GM23338 (cell line): ENCODE data around the gene PLCH2. TPM values are rescaled to one million over a fixed set of nuclear protein-coding genes. Genes with fewer than 3 reads are reported as not detected.

Experiments used
- ATAC-seq: fragments of 200-7000 bp; cut with Tn5 transposase; 3 replicates; pipeline ENCODE4 v1.9.1; 2020
- DNase-seq: peaks from one replicate; pipeline ENCODE4 v3.0.0-alpha.2; 2015; ENCODE audit warnings: low spot score
- H2AFZ ChIP-seq: fragments of 200-600 bp; sonication (generic); 2 replicates; pipeline ENCODE4 v1.8.0; 2016; ENCODE audit warnings: antibody characterized with exemption, mild to moderate bottlenecking, moderate library complexity
- H3F3A ChIP-seq: fragments of 200-600 bp; sonication (generic); replicated peaks from 2 replicates; pipeline ENCODE4 v1.8.0; 2017; ENCODE audit warnings: antibody characterized with exemption, mixed run types, low read depth
- H3K27ac ChIP-seq: fragments of 200-600 bp; sonication (generic); 2 replicates; pipeline ENCODE4 v1.6.1; 2016; ENCODE audit warnings: low read depth
- H3K27me3 ChIP-seq: fragments of 200-600 bp; sonication (generic); 2 replicates; pipeline ENCODE4 v1.8.0; 2016; ENCODE audit warnings: mild to moderate bottlenecking, mixed run types, moderate library complexity; ENCODE audit not compliant: insufficient read depth
- H3K36me3 ChIP-seq: fragments of 200-600 bp; sonication (generic); 2 replicates; pipeline ENCODE4 v1.8.0; 2016; ENCODE audit warnings: mild to moderate bottlenecking; ENCODE audit not compliant: insufficient read depth
- H3K4me1 ChIP-seq: fragments of 200-600 bp; sonication (generic); 2 replicates; pipeline ENCODE4 v1.8.0; 2016; ENCODE audit warnings: mild to moderate bottlenecking, moderate library complexity; ENCODE audit not compliant: insufficient read depth
- H3K4me2 ChIP-seq: fragments of 200-600 bp; sonication (generic); 2 replicates; pipeline ENCODE4 v1.7.1; 2017; ENCODE audit warnings: mixed run types
- H3K4me3 ChIP-seq: fragments of 200-600 bp; sonication (generic); 2 replicates; pipeline ENCODE4 v1.6.1; 2016; ENCODE audit warnings: mixed run types
- H3K79me2 ChIP-seq: fragments of 200-600 bp; sonication (generic); replicated peaks from 2 replicates; pipeline ENCODE4 v1.8.0; 2017; ENCODE audit warnings: mild to moderate bottlenecking; ENCODE audit not compliant: insufficient read depth
- H3K9me2 ChIP-seq: fragments of 200-600 bp; sonication (generic); 2 replicates; pipeline ENCODE4 v1.8.0; 2017; ENCODE audit not compliant: insufficient read depth
- H4K20me1 ChIP-seq: fragments of 200-600 bp; sonication (generic); replicated peaks from 2 replicates; pipeline ENCODE4 v1.8.0; 2017; ENCODE audit warnings: mild to moderate bottlenecking; ENCODE audit not compliant: insufficient read depth
- H3K27ac Mint-ChIP-seq: 2 replicates; pipeline ENCODE4 v1.8.0; 2020; ENCODE audit warnings: inconsistent platforms, mild to moderate bottlenecking, moderate library complexity, mixed read lengths
- H3K27me3 Mint-ChIP-seq: 3 replicates; pipeline ENCODE4 v1.8.0; 2022; ENCODE audit warnings: low read depth, mild to moderate bottlenecking, moderate library complexity, mixed read lengths, inconsistent platforms; ENCODE audit not compliant: insufficient read depth, poor library complexity
- H3K36me3 Mint-ChIP-seq: 3 replicates; pipeline ENCODE4 v1.8.0; 2021; ENCODE audit warnings: low read depth, mild to moderate bottlenecking, inconsistent platforms, moderate library complexity, mixed read lengths
- H3K4me1 Mint-ChIP-seq: 3 replicates; pipeline ENCODE4 v1.8.0; 2020; ENCODE audit warnings: mild to moderate bottlenecking, inconsistent platforms, mixed read lengths
- H3K4me3 Mint-ChIP-seq: 3 replicates; pipeline ENCODE4 v1.8.0; 2021; ENCODE audit warnings: moderate library complexity, mild to moderate bottlenecking, inconsistent platforms, mixed read lengths
- H3K9me3 Mint-ChIP-seq: 3 replicates; pipeline ENCODE4 v1.8.0; 2020; ENCODE audit warnings: moderate library complexity, mild to moderate bottlenecking, inconsistent platforms, mixed read lengths
- CREB1 ChIP-seq: fragments of 250-450 bp; sonication (Bioruptor Pico); IDR thresholded peaks from 2 replicates; pipeline ENCODE4 v1.5.0; 2020; ENCODE audit warnings: low read depth, mild to moderate bottlenecking, moderate library complexity
- CTCF ChIP-seq, 2 experiments: fragments of 200-600 bp in 1 of 2; sonication (generic) in 1 of 2; conservative IDR thresholded peaks; 2 replicates each; pipeline versions ENCODE4 v1.5.1 to v1.6.1; 2016 to 2017; ENCODE audit warnings: antibody characterized with exemption in 2 of 2, low read depth in 2 of 2, mild to moderate bottlenecking in 2 of 2, moderate library complexity in 1 of 2
- ETS1 ChIP-seq: IDR thresholded peaks from 2 replicates; pipeline ENCODE4 v1.6.1; 2016; ENCODE audit warnings: antibody characterized with exemption
- EZH2 ChIP-seq: fragments of 200-600 bp; sonication (generic); IDR thresholded peaks from one replicate; pipeline ENCODE4 v1.8.0; 2017; ENCODE audit warnings: antibody characterized with exemption, mild to moderate bottlenecking, low read depth; ENCODE audit not compliant: unreplicated experiment
- EZH2phosphoT487 ChIP-seq: fragments of 200-600 bp; sonication (generic); IDR thresholded peaks from one replicate; pipeline ENCODE4 v1.8.1; 2018; ENCODE audit warnings: antibody characterized with exemption; ENCODE audit not compliant: unreplicated experiment
- JUNB ChIP-seq: IDR thresholded peaks from one replicate; pipeline ENCODE4 v1.6.1; 2016; ENCODE audit warnings: antibody characterized with exemption; ENCODE audit not compliant: unreplicated experiment
- NANOG ChIP-seq: IDR thresholded peaks from 2 replicates; pipeline ENCODE4 v1.6.1; 2016; ENCODE audit warnings: antibody characterized with exemption, borderline replicate concordance
- POLR2AphosphoS5 ChIP-seq: IDR thresholded peaks from 2 replicates; pipeline ENCODE4 v1.6.1; 2016; ENCODE audit warnings: antibody characterized with exemption, low read depth
- STAT1 ChIP-seq: IDR thresholded peaks from one replicate; pipeline ENCODE4 v1.6.1; 2016; ENCODE audit warnings: antibody characterized with exemption; ENCODE audit not compliant: unreplicated experiment
- ZNF114 ChIP-seq: fragments of 250-450 bp; sonication (Bioruptor Pico); IDR thresholded peaks from 2 replicates; pipeline ENCODE4 v1.5.0; 2020; ENCODE audit warnings: mild to moderate bottlenecking, moderate library complexity
- ZNF331 ChIP-seq: fragments of 250-450 bp; sonication (Bioruptor Pico); IDR thresholded peaks from 2 replicates; pipeline ENCODE4 v1.5.0; 2020; ENCODE audit warnings: low read depth, mild to moderate bottlenecking, moderate library complexity
- ZNF462 ChIP-seq: fragments of 250-450 bp; sonication (Bioruptor Pico); IDR thresholded peaks from 2 replicates; pipeline ENCODE4 v1.5.0; 2020; ENCODE audit warnings: mild to moderate bottlenecking, moderate library complexity
- polyA plus RNA-seq: library from polyadenylated mRNA; unstranded; fragments of >200 nt; fragmentation: Nextera tagmentation; extraction: Ambion mirVana; gene quantifications from 2 replicates; pipeline ENCODE4 v1.2.1, GENCODE V29; 2016
- total RNA-seq: library from RNA; depleted of rRNA; stranded (reverse); fragments of >200 nt; shearing (Covaris generic); gene quantifications from 2 replicates; pipeline ENCODE4 v1.2.3, GENCODE V29; 2014
- TF ChIP-seq, protein P1 (sequence below): IDR thresholded peaks from one replicate; pipeline ENCODE4 v1.6.1; 2018; ENCODE audit warnings: antibody characterized with exemption; ENCODE audit not compliant: unreplicated experiment

PLCH2 gene
- total and polyA plus RNA-seq, 2 experiments from 2014 or later: 0.31 TPM; not detected in 1

DNA sequence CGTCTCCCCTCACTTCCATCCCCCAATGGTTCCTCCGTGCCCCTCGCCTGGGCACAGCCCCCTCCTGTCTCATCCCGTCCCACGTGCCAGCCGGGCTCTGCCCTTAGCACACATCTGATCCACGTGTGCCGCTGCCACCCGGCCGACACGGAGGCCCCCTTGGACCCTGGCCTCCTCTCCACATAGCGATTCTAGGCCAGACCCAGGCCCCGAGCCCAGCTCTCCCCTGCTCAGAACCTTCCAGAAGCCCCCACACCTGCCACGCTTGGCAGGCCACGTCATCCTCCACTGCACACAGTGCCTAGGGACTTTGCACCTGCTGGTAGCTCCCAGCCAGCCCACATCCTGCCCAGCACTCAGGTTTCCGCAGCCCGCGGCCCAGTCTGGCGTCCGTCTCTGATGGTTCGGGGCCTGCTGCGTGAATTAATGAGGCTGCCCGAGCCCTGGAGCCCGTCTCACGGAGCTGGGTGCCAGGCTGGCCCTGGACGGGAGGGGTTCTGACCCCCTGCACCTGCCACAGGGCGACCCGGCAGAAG is 20.1 kb downstream of the PLCH2 start:
- ATAC-seq (no peak), DNase-seq (no peak)
- no peaks in the 10 kb centered on the region for H3K9me2 ChIP-seq
- no peaks in the 10 kb centered on the region for H4K20me1 ChIP-seq
- no peaks in the 10 kb centered on the region for H3K27me3 ChIP-seq
- H3K36me3 ChIP-seq: no peaks in the 10 kb centered on the region
- Mint-ChIP-seq H3K9me3 (no peaks in the 10 kb centered on the region), H3K27ac (no peak overlapping the region), H3K27me3 (peaks cover 18% of the 10 kb centered on the region), H3K4me1 (no peaks in the 10 kb centered on the region), H3K4me3 (no peak overlapping the region), H3K36me3 (no peaks in the 10 kb centered on the region)
- no peak overlapping the region for H3K4me3 ChIP-seq
- no peaks in the 10 kb centered on the region for H3F3A ChIP-seq
- H3K4me2 ChIP-seq: no peak overlapping the region
- no peaks in the 10 kb centered on the region for H3K79me2 ChIP-seq
- H3K4me1 ChIP-seq: no peaks in the 10 kb centered on the region
- TF ChIP-seq NANOG (no peak), ZNF331 (CRISPR knock-in tag) (no peak), ETS1 (no peak), POLR2AphosphoS5 (no peak), EZH2phosphoT487 (no peak), CREB1 (no peak), STAT1 (no peak), CTCF (conservative IDR thresholded peaks at IDR 0.05; ENCODE audit: low read depth in 2 of 2) (no peak), ZNF114 (no peak), JUNB (no peak), ZNF462 (CRISPR knock-in tag) (no peak), EZH2 (no peak)
- TF ChIP-seq, protein P1, sequence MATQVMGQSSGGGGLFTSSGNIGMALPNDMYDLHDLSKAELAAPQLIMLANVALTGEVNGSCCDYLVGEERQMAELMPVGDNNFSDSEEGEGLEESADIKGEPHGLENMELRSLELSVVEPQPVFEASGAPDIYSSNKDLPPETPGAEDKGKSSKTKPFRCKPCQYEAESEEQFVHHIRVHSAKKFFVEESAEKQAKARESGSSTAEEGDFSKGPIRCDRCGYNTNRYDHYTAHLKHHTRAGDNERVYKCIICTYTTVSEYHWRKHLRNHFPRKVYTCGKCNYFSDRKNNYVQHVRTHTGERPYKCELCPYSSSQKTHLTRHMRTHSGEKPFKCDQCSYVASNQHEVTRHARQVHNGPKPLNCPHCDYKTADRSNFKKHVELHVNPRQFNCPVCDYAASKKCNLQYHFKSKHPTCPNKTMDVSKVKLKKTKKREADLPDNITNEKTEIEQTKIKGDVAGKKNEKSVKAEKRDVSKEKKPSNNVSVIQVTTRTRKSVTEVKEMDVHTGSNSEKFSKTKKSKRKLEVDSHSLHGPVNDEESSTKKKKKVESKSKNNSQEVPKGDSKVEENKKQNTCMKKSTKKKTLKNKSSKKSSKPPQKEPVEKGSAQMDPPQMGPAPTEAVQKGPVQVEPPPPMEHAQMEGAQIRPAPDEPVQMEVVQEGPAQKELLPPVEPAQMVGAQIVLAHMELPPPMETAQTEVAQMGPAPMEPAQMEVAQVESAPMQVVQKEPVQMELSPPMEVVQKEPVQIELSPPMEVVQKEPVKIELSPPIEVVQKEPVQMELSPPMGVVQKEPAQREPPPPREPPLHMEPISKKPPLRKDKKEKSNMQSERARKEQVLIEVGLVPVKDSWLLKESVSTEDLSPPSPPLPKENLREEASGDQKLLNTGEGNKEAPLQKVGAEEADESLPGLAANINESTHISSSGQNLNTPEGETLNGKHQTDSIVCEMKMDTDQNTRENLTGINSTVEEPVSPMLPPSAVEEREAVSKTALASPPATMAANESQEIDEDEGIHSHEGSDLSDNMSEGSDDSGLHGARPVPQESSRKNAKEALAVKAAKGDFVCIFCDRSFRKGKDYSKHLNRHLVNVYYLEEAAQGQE: no peak
- H3K27ac ChIP-seq: no peak overlapping the region
- H2AFZ ChIP-seq: no peak overlapping the region
